Spleen (tissue), 7 donors: Measurements from ENCODE around the gene PTPRK.

Source experiments
- CTCF ChIP-seq, 11 experiments: fragments of 200-600 bp in 7 of 11; fragments of 450-650 bp in 4 of 11; sonication (generic) in 4 of 11; IDR thresholded peaks in 8 of 11; conservative IDR thresholded peaks in 3 of 11; 1 replicate in 7 of 11; 2 replicates in 4 of 11; pipeline versions ENCODE4 v1.4.0 to v1.8.0; 2016 to 2021; ENCODE audit warnings: antibody characterized with exemption in 11 of 11, inconsistent platforms in 4 of 11, mild to moderate bottlenecking in 1 of 11
- POLR2A ChIP-seq, 3 donors: fragments of 450-650 bp; IDR thresholded peaks; one replicate each; pipeline ENCODE4 v1.5.1; 2017; ENCODE audit warnings: antibody characterized with exemption in 3 of 3, mild to moderate bottlenecking in 1 of 3
- POLR2AphosphoS5 ChIP-seq, 3 donors: sonication (generic); formaldehyde crosslinking; IDR thresholded peaks; one replicate each; pipeline ENCODE4 v1.5.1; 2017; ENCODE audit warnings: antibody characterized with exemption in 3 of 3
- donor health status: DM: no; HTN: no; CAD: no; lungs with moderate emphysema.
- donor health status: DM: no; HTN: no; CAD: no.
- donor health status: DM: no; HTN: no; CAD: no.

GRCh38 chr6:128070406-128070805, 450.0 kb downstream of the PTPRK start:
- TF ChIP-seq POLR2AphosphoS5 (IDR thresholded peaks at IDR 0.05) (no peak), CTCF (IDR thresholded peaks at IDR 0.05 in 8 of 11, conservative IDR thresholded peaks at IDR 0.05 in 3 of 11) (no peak), POLR2A (IDR thresholded peaks at IDR 0.05) (no peak)
